Measurements from ENCODE around the gene MAML3. TPM values are rescaled to one million over a fixed set of nuclear protein-coding genes. Genes with fewer than 3 reads are reported as not detected.

The MAML3 gene
- total and polyA plus RNA-seq, 2 of the 13 experiments (the other 11 are each of a cell fraction or from before 2014, with no cell fraction given), result 0.05 to 0.13 TPM

- no peak for TF ChIP-seq PAXIP1 (CRISPR knock-in tag; conservative IDR thresholded peaks at IDR 0.05)
- TF ChIP-seq SP140L (CRISPR knock-in tag; IDR thresholded peaks at IDR 0.05; ENCODE audit: borderline replicate concordance), result no peak
- TF ChIP-seq EHMT2 (IDR thresholded peaks at IDR 0.05; ENCODE audit: borderline replicate concordance, low read depth, low read length), result no peak
- no peak for TF ChIP-seq MIXL1 (CRISPR knock-in tag; IDR thresholded peaks at IDR 0.05)
Observed at GRCh38 chr4:139987502-139987850, 166.5 kb downstream of the MAML3 start (continued).

GRCh38 chr4:139986689-139987501 lies 167.1 kb downstream of the MAML3 start:
- DNase-seq (ENCODE audit: low spot score) (no peak), FAIRE-seq (no peak), ATAC-seq (no peak)
- POLR2A ChIA-PET, result no interaction called here
- no peak overlapping the region for H2AFZ ChIP-seq (ENCODE audit: low read length)
- no TSS peak for BruUV-seq (replicated peaks)
- TF ChIP-seq ATF7 (IDR thresholded peaks at IDR 0.05) (0 out of 2 replicates have a peak, but pooled peaks have one; percentile 2), ATF7 (CRISPR knock-in tag; IDR thresholded peaks at IDR 0.05) (no peak), ZBTB49 (CRISPR knock-in tag; IDR thresholded peaks at IDR 0.05; ENCODE audit: borderline replicate concordance) (no peak)
- 60% methylated on average over 13 of the region's 13 CpGs for WGBS (ENCODE audit: low lambda C conversion rate)
- no peak overlapping the region for H3K27ac ChIP-seq (ENCODE audit: extremely low read length, insufficient read depth, low read length)
- H3K4me1 ChIP-seq (ENCODE audit: insufficient read depth, low read length), result no peaks in the 10 kb centered on the region
- H3K79me2 ChIP-seq (ENCODE audit: insufficient read depth, low read length), result no peaks in the 10 kb centered on the region
- H3K9me3 ChIP-seq (ENCODE audit: low read length), result no peaks in the 10 kb centered on the region
- in situ Hi-C loops (cut with HindIII; ENCODE audit: extremely low pct_ligation_motif_present, low pct_unique_long_range_greater_than_20kb) (no loop called here), intact Hi-C loops (cut with micrococcal nuclease; ENCODE audit: unreplicated experiment) (no loop called here)
- no peaks in the 10 kb centered on the region for H4K20me1 ChIP-seq (ENCODE audit: insufficient read depth, low read length)
- H3K36me3 ChIP-seq (replicated peaks in 1 of 2; ENCODE audit: control insufficient read depth in 1 of 2, insufficient read depth in 2 of 2, low read length in 2 of 2), result no peaks in the 10 kb centered on the region
- no peak overlapping the region for H3K4me2 ChIP-seq (ENCODE audit: low read depth, low read length)
- H3K27me3 ChIP-seq (ENCODE audit: control insufficient read depth in 1 of 2, insufficient read depth in 2 of 2, low read length in 2 of 2), result peaks cover 0 to 13% of the 10 kb centered on the region in 2 experiments; a peak in 1 of 5 replicates
- no peak overlapping the region for H3K4me3 ChIP-seq (replicated peaks in 1 of 3; ENCODE audit: insufficient read depth in 1 of 3, low read depth in 2 of 3, low read length in 3 of 3)
- H3K9ac ChIP-seq (ENCODE audit: insufficient read depth, low read depth, low read length), result no peak overlapping the region
- CTCF ChIA-PET (ENCODE audit: low intra/inter-chr PET ratio, low total read pairs), result no interaction called here

All from HepG2 (cell line).